Stimulated activated CD8-positive, alpha-beta memory T cell treated with anti-CD3 and anti-CD28 coated beads, Interleukin-4, amount 100 ng/mL, for 1 hour (primary cell): ENCODE results near the gene GNAS.
"Not testable (repeated sequence)": the region's sequence is repeated elsewhere in the genome, so short reads cannot be mapped to it uniquely, and the experiment has no call there.

ENCODE experiments used
- DNase-seq, 2 donors: peaks; one replicate each; pipeline ENCODE4 v3.0.0-alpha.2; 2020; ENCODE audit warnings: low read depth in 2 of 2, low spot score in 1 of 2

Gene GNAS

DNA sequence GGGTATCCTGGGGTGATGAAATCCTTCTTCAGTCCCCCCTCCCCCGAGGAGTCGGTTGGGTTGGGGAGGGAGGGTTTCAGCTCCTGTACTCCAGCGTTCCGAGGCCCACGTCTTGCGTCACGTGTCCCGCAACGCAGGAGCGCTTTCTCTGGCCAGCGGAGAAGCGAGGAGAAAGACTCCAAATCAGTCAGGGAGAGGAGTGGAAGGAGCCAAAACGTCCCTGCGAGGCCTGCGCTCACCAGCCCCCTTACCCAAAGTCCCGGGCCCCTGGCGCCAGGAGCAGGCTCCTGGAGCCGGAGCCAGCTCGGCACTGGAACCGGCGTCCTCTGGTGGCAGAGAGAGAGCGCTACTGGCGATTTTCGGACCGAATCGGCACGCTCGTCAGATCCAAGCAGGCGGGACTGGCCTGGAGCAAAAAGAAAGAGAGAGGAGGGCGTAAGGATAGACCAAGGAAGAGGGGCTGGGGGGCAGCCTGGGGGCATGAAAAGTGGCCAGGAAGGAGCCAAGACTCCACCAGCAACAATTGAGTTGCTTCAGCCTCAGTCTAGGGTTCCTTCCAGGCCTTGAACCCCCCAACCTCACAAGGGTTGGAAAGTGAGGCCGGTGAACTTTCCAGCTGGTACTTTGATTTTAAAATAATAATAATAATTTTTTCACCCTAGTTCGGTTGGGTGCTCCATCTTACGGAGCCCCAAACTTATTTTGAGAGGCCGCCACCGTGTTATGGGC, at the start of gene GNAS:
Gene GNAS (plus strand): TSS at position 174 of the 729 bp plus-strand sequence.
- DNase-seq: no peak

DNA sequence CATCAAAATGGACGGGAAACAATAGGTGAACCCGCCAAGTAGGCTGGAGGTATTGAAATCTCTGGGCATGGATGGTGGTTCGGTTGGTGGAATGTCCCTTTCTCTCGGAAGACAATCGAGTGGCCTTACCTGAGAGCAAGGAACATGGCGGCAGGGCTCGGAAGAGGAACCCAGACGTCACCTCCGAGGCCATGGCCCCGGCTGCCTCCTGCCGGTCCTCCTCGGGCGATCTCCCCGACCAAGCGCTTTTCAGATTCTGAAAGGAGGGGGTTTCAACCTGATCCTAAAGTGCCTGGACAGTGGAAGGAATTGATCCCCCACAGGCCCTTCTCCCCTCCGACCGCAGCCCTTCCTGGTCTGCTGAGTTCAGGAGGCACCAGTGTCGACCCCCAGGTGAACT, 49.0 kb upstream of the GNAS start:
- no peak for DNase-seq

DNA sequence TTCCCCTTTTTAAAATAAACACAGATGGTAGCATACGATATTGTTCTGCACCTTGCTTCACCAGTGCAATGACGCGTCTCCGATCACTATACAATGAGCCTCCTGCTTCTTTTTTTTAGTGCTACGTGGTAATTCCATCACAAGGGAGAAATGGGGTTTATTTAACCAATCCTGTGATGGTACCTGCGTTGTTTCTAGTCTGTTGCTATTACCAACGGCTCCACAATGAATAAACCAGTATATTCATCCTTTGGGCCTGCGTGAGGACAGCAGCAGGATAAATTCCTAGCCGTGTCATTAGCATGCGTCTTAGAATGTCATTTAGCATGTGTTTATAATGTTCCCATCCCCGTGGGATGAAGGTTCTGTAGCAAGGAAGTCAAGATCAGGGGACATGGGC, 44.7 kb upstream of the GNAS start:
- DNase-seq: no peak

DNA sequence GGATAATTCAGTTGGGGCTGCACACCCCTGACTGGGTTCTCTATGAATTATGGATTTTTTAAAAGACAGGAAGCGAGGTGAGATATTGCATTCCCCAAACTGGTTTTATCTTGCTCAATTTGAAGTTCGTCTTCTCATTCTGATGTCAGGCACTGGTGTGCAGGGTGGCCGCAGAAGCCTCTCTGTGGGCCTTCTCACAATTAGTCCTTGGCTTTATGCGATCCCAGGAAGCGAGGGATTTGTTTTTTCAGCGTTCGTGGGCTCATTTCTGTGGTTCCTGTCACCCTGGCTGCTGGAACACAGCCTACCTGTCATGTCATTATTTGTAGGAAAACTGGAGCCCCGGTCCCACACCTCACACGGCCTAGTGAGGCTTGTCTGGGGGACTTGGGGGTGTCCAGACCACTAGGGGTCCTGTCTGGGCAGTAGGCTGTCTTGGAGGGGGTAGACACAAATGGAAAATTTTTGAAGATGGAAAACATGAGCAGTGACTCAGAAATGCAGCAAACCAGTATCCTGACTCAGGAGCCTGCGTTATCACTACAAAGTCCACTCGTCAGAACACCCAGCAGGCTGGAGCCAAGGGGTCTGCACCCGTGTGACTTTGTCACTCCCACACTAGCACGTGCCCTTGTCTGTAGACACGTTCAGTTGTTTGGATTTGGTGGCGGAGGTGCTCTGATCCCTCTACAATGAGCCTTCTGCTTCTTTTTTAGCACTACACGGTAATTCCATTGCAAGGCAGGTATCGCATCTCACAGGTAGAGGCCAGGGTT, 44.1 kb upstream of the GNAS start:
- DNase-seq: no peak

DNA sequence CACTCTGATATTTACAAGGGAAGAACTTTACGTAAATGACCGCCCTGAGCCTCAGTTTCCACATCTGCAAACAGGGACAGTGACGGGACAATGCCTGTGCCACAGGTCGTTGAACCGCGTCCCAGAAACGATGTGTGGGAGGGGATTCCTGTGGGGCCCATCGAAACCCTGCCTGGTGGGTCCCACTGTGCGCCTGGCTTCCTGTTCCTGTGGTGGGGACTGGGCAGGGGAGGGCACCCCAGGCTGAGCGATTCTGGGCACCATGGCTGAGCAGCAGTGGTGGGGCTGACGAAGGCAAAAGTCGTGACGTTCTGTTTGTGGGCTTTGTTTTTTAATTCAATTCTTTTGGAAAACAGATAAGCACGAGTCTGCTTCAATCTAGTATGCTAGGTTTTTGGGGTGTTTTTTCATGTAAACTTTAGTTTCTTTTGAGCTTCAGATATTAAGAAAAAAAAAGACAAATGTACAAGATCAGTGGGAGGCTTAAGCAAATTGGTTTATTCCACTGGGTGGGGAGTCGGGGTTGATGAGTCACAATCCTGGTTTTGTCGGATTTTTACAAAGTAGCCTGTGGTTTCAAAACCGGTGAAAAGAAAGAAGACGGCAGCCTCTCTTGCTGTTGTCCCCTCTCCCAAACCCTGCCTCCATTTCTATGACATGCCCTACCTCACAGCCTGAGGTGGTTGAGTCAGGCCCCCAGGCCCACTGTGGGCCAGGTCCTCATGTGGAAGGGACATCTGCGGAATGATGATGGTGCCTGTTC, 42.2 kb upstream of the GNAS start:
- DNase-seq: no peak

DNA sequence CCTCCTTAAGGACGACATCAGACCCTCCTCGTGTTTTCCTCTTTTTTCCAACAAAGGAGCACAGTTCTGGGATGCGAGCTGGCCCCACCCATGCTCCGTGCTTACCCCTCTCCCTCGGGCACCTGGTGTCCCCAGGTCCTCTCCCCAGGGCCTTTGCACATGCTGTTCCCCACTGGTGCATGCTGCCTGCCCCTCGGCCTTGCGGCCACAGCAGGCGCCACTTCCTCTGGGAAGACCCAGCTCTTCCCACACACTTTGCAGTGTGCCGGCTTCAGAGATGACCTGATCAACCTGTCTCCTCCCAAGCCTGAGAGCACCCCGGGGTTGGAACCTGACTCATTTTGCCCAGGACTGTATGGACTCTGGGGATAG, 41.7 kb upstream of the GNAS start:
- no peak for DNase-seq

DNA sequence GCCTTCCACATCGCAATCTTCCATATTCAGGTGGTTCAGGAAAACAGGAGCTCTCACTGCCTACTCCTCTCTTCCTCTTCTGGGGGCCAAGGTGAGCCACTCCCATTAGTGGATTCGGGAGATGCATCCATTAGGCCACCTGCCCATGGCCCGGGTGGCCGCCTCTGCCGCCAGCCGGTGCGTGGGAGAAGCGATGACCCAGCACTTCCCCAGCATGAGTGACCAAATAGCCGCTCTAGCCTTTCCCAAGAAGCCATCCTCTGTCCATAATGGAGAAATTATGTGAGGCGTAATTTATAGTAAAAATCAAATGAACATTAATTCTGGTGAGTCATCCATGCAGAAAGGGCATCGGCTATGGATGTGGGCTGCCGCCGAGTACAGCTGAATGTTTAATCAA, 41.2 kb upstream of the GNAS start:
- no peak for DNase-seq

DNA sequence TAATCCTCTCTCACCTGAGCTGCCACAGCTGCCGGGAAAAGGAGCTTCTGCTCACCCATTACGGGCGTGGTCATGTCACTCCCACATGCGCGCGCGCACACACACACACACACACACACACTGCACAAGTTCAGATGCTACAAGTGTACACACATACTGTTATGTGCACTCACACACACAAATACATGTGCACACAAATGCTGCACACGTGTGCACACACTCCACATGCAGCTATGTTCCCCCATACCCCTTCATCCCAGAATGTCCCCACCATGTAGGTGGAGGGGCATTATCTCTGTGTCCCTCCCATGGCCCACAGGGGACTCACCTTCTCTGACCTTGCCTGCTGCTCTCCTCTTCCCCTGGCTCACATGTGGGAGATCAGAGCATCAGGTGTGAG, 39.1 kb upstream of the GNAS start:
- no peak for DNase-seq

DNA sequence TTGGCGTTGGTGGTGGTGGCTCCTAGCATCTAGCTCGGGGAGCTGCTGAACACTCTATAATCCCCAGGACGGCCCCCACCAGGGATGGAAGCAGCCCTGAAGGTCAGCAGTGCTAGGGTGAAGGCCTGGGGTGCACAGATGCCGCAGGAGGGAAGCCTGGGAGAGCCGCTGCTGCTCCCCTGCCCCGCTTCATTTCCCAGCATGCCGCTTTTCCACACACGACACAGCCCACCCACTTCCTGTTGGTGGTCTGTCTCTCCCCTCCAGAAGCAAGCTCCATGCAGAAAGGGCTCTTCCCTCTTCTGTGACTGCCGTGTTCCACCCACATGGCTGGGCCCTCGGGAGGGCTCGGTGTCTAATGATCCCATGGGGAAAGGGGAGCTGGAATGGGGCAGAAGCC, 37.1 kb upstream of the GNAS start:
- no peak for DNase-seq

DNA sequence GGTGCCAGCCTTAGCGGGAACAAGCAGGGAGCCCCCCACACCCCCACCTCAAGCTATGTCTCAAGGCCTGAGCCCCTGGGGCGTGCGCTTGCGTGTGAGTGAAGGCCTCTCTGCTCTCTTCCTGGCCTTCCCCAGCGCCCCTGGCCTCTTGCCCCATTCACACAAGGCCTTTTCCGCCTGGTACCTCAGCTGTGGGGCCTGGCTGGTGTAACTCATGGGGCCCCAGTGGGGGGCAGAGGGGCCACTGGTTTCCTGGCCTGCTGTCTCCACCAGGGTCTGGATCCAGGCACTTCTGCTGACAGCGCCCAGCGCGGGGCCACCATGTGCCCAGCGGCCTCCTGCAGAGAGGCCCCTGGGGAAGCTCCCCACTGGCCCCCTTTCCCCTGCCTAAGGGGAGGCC, 36.5 kb upstream of the GNAS start:
- no peak for DNase-seq

DNA sequence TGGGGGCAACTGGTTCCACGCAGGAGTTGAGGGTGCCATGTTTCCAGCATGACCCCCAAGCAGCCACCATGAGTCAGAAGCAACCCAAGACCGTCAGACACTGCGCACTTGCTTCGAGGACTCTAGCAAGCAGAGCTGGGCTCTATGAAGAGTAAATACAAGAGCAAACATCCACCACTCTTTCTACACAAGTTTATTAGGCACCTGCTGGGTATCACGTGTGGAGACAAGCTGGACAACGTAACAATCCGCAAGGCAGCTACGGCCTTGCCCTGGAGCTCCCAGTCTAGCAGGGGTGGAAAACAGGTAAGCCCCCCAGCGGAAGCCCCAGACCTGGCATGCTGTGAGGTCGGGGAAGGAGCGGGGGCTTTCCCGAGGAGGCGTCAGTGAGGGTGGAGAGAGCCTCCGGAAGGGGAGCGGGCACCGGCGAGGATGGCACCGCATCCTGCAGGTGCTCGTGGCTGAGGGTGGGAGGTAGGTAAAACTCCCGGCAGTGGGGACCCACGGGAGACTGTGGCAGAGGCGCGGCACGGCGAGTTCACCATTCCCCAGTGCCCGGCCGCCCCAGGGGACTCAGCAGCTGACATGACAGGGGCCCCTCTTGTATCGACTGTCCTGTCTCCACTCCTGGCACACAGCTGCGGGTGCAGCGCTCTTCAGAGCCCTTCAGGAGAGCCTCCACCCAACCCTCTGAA, 35.4 kb upstream of the GNAS start:
- DNase-seq: no peak

DNA sequence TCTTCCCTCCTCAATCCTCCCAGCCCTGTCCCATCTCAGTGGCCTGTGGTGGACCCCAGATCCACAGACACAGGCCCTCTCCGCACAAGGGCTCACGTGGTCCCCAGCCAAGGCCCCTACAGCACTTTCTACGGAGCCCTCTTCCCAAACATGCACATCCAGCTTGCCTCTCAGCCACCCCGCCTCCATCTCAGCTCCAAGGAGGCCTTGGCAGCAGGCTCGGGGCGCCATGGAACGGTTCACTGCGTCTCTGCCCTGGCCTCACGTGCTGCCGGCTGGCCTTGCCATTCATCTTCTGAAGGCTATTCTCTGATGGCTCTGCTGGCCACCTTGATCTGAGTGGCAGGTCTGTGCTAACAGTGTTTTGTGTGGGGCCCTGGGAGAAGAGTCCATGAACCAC, 34.8 kb upstream of the GNAS start:
- no peak for DNase-seq

DNA sequence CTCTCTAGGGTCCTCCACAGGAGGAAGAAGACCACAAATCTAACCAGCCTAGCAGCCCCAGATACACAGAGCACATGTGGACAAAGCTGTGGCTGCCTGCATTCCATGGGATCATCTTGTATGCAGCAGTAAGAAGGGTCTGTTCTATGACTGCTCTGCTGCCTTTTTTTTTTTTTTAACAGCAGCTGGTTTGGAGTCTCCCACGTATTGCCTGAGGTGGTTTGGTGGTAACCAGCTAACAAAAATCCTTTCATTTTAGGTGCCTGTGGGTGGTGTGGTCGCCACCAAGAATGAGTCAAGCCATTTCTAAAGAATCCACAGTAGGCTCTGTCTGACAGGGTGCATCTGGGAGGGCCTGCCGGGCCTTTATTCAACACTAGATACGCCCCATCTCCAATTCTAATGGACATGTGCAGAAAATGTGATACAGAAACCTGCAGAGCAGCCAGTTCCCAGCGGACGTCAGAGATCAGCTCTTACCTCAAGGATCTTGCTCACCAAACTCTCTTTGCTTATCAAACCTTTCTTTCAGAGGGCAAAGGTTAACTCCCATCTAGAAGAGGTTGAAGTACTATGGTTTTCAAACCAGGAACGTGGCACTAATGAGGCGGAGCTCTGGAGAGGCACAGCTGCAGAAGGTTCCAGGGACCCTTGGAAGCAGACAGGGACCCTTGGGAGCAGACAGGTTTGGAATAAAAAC, 33.8 kb upstream of the GNAS start:
- DNase-seq: no peak

DNA sequence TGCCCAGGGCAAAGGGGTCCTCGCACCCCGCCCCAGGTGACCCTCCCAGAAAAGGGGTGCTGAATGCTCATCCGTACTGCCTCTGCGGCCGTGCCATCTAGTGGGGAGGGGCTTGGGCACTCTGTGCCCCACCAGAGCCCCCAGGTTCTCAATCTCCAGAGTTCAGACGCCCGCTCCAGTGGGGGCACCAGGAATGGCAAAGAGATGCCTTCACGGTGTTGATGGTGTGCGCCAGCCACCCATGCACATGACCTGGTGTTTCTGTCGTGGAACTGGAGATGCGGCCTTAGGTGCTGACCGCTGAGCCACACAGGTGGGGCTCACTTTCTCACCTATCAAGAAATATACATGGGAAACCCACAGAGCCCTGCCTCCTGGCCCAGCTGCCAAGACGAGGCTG, 32.6 kb upstream of the GNAS start:
- DNase-seq: no peak

DNA sequence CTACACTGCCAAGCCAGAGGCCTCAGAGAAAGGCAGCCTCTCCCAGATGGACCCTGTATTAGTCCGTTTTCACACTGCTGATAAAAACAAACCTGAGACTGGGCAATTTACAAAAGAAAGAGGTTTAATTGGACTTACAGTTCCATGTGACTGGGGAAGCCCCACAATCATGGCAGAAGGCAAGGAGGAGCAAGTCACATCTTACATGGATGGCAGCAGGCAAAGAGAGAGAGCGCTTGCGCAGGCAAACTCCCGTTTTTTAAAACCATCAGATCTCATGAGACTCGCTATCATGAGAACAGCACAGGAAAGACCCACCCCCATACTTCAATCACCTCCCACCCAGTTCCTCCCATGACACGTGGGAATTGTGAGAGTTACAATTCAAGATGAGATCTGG, 32.0 kb upstream of the GNAS start:
- DNase-seq: not testable (repeated sequence)

DNA sequence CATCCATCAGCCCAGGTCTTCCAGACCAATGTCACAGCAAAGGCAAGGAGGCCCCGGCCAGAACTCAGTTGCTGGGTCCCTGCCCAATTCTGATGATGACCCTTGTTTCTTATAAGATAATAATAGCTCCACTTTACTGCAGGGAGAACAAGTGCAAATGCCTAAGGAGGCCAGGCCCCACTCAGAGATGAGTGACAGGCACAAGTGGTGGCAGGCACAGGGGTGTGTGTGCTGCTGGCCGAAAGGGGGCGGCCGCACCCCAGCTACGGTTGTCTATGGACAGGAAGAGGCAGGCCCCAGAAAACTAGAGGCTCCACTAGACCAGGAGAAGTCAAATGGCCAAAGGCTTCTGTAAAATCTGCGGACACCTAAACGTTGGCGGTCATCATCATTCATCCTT, 30.4 kb upstream of the GNAS start:
- no peak for DNase-seq

DNA sequence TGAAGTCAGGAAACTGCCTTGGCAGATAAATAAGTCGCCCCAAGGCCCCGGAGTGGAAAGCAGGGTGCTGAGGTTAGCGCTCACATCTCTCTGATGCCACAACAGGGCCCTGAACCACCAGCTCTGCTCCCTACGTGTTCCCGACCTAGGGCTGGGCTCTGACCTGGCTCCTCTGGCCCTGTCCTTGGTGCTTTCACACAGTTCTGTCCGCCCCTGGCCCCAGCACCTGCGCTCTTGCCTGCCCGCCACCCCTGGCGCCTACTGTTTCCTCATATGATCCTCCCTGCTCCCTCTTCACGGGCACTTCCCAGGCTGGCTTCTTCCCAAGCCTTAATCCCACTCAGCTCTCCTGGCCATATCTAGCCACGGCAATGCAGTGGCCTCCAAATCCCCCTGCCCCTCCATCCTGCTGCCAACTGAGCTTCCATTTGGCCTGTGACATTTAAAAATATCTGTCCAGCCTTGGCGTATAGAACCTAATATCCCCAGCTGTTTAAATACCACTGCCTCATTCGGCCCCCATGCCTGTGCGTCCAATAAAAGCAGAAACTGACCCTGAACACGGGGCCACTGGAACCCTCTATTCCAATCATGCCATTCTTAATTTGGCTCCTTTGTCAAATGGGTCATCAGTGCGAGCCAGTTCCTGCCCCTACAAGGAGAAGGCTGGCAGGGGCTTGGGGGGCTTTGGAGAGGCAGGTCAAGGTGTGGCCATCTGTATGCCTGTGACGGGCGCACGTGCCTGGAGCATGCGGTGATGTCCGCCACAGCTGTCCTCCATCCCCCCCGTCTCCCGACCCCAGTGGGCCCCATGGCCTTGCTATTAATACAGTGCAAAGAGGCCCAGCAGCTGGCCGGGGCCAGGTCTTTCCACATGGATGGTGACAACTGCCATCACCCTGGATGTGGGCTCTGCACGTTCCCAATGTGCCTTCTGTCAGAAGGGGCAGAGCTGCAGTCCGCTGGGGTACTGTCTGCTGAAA, 29.5 kb upstream of the GNAS start:
- DNase-seq: no peak

DNA sequence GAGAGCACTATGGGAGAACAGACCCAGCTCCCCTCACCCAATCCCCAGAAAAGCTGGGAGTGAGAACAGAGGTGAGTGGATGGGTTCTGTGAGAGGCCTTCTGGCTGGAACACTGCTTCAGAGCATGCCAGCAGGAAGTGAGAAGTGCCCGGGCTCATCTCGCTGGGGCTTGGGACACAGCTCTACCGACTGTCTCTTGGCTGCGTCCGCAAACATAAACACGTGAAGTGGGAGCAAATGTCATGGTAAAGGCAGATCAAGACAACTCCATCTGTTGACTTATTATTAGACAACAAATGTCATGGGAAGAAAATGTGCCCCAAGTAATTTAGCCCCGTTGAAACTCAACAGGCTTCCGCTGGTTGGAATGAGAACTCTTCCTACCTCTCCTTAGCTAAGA, 27.7 kb upstream of the GNAS start:
- DNase-seq: no peak

DNA sequence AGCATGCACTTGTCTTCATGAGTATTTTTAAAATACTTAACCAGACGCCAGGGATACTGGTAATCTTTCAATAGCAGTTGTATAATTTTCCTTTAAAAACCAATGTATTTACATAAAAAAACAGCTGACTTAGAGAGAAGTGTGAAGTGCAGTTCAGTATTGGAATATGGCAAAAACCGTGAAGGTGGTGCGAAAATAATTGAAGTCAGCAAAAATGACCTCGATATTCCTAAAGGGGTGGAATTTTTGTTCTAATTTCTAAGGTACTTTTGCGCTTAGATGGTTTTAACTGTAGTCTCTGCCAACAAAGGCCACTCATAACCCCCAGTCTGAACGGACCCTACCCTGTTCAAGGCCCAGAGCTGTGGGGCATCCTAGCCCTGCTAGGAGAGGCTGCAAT, 27.1 kb upstream of the GNAS start:
- DNase-seq: no peak

DNA sequence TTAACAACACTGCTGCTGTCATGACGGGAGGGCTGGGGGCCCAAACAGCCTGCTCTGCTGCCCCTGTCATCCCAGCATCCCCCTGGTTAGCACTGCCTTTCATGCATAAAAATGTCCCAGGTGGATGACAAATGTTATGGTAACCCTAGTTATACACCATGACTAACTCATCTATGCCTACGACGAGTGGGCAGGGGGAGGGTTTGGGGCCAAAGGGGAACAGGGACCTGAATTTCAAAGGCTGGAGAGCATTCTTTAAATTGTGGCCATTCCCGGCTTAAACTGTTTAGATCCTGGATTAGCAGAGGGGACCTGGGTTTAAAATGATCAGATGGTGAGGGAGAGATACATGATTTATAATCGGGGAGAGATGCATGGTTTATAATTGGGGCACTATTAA, 26.2 kb upstream of the GNAS start:
- no peak for DNase-seq
